CD4-positive, alpha-beta memory T cell (primary cell): ENCODE measurements around the gene CMIP. TPM values are rescaled to one million over a fixed set of nuclear protein-coding genes. Genes with fewer than 3 reads are reported as not detected.
A peak's percentile ranks its signal among the peaks of the same experiment; 100 is the strongest.
"Not testable (repeated sequence)": the region's sequence is repeated elsewhere in the genome, so short reads cannot be mapped to it uniquely, and the experiment has no call there.

Experiments
- CTCF ChIA-PET: fragments of 350-600 bp; sonication (Branson Sonifier 250); formaldehyde crosslinking; loops from one replicate; lab custom pipeline; 2021; ENCODE audit warnings: inconsistent platforms; ENCODE audit not compliant: partially characterized antibody; lab: Charles Lee
- POLR2A ChIA-PET: fragments of 350-600 bp; sonication (Branson Sonifier 250); formaldehyde crosslinking; loops from one replicate; lab custom pipeline; 2021; ENCODE audit not compliant: partially characterized antibody; lab: Charles Lee
- DNase-seq, 5 donors: peaks; one replicate each; pipeline versions ENCODE4 v3.0.0 to v3.0.0-alpha.2; 2020 to 2022; ENCODE audit warnings: mixed read lengths in 1 of 5
- H3K27ac ChIP-seq: one replicate; pipeline ENCODE4 v1.7.0; 2013; ENCODE audit warnings: low read depth, low read length
- H3K27me3 ChIP-seq: 2 replicates; pipeline ENCODE4 v1.7.0; 2013; ENCODE audit warnings: mild to moderate bottlenecking, low read length, moderate library complexity; ENCODE audit not compliant: insufficient read depth
- H3K36me3 ChIP-seq: 2 replicates; pipeline ENCODE4 v1.7.0; 2013; ENCODE audit warnings: mild to moderate bottlenecking, low read length, moderate library complexity; ENCODE audit not compliant: insufficient read depth
- H3K4me1 ChIP-seq: 2 replicates; pipeline ENCODE4 v1.7.0; 2013; ENCODE audit warnings: mild to moderate bottlenecking, low read length, moderate library complexity; ENCODE audit not compliant: insufficient read depth
- H3K4me3 ChIP-seq, 2 donors: one replicate each; pipeline ENCODE4 v1.7.0; 2013; ENCODE audit warnings: low read length in 2 of 2, mild to moderate bottlenecking in 1 of 2
- H3K9me3 ChIP-seq, 2 donors: one replicate each; pipeline ENCODE4 v1.7.0; 2013; ENCODE audit warnings: low read length in 2 of 2, control low read depth in 1 of 2; ENCODE audit not compliant: control insufficient read depth in 1 of 2
- H3K27ac Mint-ChIP-seq, 7 donors: one replicate each; pipeline ENCODE4 v1.8.0; 2020 to 2021; ENCODE audit warnings: mixed read lengths in 7 of 7, mild to moderate bottlenecking in 6 of 7, inconsistent platforms in 3 of 7, moderate library complexity in 3 of 7
- H3K27me3 Mint-ChIP-seq, 2 donors: one replicate each; pipeline ENCODE4 v1.8.0; 2020 to 2021; ENCODE audit warnings: mixed read lengths in 2 of 2
- H3K36me3 Mint-ChIP-seq, 2 donors: one replicate each; pipeline ENCODE4 v1.8.0; 2020 to 2021; ENCODE audit warnings: mixed read lengths in 2 of 2, inconsistent platforms in 1 of 2, mild to moderate bottlenecking in 1 of 2
- H3K4me1 Mint-ChIP-seq, 4 donors: one replicate each; pipeline ENCODE4 v1.8.0; 2020 to 2021; ENCODE audit warnings: mixed read lengths in 4 of 4, mild to moderate bottlenecking in 1 of 4
- H3K4me3 Mint-ChIP-seq, 8 donors: one replicate each; pipeline ENCODE4 v1.8.0; 2020 to 2021; ENCODE audit warnings: mixed read lengths in 8 of 8, mild to moderate bottlenecking in 7 of 8, moderate library complexity in 6 of 8, inconsistent platforms in 3 of 8
- H3K9me3 Mint-ChIP-seq, 8 donors: one replicate each; pipeline ENCODE4 v1.8.0; 2020 to 2021; ENCODE audit warnings: mixed read lengths in 8 of 8, mild to moderate bottlenecking in 5 of 8, inconsistent platforms in 3 of 8, moderate library complexity in 1 of 8
- intact Hi-C: fragments of 100-400 bp; cut with micrococcal nuclease; formaldehyde crosslinking; loops from one replicate; pipeline ENCODE4 v1.15.1; 2023
- polyA plus RNA-seq, 2 donors: library from polyadenylated mRNA; unstranded; fragments of 300-500 nt; fragmentation: Illumina TruSeq; gene quantifications; one replicate each; pipeline ENCODE4 v1.2.3, GENCODE V29; 2021
- total RNA-seq, 2 experiments: library from RNA; stranded (reverse); gene quantifications; one replicate each; pipeline ENCODE4 v1.2.3, GENCODE V29; 2021

The CMIP gene
- total and polyA plus RNA-seq, 4 experiments from 2014 or later: 0.84 to 36.4 (median 33.2) TPM; not detected in 1

DNA sequence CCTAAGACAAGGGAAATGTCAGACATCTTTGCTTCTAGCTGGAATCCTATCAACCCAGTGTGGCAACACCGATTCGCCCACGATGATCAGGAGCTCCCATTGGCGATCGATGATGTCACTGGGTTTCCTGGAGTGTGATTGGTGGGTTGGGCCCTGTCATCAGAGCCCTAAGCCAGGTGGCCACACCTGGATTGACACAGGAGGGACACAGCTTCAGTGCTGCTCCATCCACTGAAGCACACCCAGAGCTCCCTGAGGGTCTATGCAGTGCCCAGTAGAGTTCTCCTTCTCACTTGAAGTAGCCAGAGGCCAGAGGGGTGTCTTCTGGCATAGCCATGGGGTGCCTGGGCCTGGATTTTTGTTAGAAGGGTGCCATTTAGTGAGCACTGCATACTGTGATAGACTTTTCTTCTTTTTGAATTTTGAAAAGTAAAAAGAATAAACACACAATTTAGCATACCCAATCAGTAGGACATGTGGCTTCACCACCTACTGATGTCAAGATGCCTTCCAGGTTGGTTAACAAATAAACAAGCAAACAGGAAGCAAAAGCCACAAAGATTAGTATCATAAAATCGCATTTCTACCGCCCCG, 77.6 kb downstream of the CMIP start:
- intact Hi-C loops: loop anchor here (5.0 kb wide), 3 partner anchors 50 to 200 kb away; no protein-coding TSS in a partner anchor
- Histone ChIP-seq H3K36me3 (no peaks in the 10 kb centered on the region), H3K27me3 (no peaks in the 10 kb centered on the region), H3K27ac (peak overlapping the region; percentile 63), H3K4me1 (peaks cover 61% of the 10 kb centered on the region), H3K9me3 (no peaks in the 10 kb centered on the region), H3K4me3 (no peak overlapping the region)
- peak; percentile 60 to 79 (median 68) for DNase-seq
- ChIA-PET POLR2A (interaction anchor here (1.3 to 2.2 kb wide), 6 partner anchors 43 to 197 kb away, joined by 3 to 6 read pairs (median 5); partner anchors contain the start of gene CMIP), CTCF (interaction anchor here (1.0 kb wide), 1 partner anchor 94 kb away, joined by 6 read pairs; no protein-coding TSS in a partner anchor)
- Mint-ChIP-seq H3K36me3 (peaks cover 0 to 5% of the 10 kb centered on the region in 2 donors), H3K4me1 (peaks cover 33 to 73% (median 57%) of the 10 kb centered on the region in 4 donors), H3K27ac (peak overlapping the region; percentile 93 to 98 (median 97)), H3K4me3 (peak overlapping the region in 7 of 8 donors; percentile 24 to 57 (median 43)), H3K9me3 (no peaks in the 10 kb centered on the region), H3K27me3 (no peaks in the 10 kb centered on the region)

DNA sequence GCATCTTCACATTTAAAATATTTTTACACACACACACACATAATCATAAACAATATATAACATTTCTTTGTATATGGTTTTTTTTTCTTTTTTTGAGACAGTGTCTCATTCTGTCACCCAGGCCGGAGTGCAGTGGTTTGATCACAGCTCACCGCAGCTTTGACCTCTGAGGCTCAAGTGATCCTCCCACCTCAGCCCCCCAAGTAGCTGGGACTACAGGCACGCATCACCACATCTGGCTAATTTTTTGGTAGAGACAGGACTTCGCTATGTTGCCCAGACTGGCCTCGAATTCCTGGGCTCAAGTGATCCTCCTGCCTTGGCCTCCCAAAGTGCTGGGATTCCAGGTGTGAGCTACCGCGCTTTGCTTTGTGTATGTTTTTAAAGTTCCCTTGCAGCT, 78.2 kb downstream of the CMIP start:
- POLR2A ChIA-PET: interaction anchor here (1.1 to 2.2 kb wide), 2 partner anchors 53 to 119 kb away, joined by 3 to 5 read pairs; no protein-coding TSS in a partner anchor
- intact Hi-C loops: loop anchor here (5.0 kb wide), 3 partner anchors 51 to 199 kb away; no protein-coding TSS in a partner anchor
- Mint-ChIP-seq H3K27ac (peak overlapping the region; percentile 93 to 98 (median 97)), H3K4me1 (peaks cover 38 to 79% (median 61%) of the 10 kb centered on the region in 4 donors), H3K4me3 (peak overlapping the region in 4 of 8 donors; percentile 2 to 53 (median 38))
- H3K4me1 ChIP-seq: peaks cover 68% of the 10 kb centered on the region
- CTCF ChIA-PET, H3K9me3 ChIP-seq, H3K36me3 ChIP-seq, DNase-seq, H3K36me3 Mint-ChIP-seq, H3K27me3 Mint-ChIP-seq, H3K4me3 ChIP-seq, H3K27me3 ChIP-seq, H3K9me3 Mint-ChIP-seq: not testable (repeated sequence)
- H3K27ac ChIP-seq: peak overlapping the region; percentile 63

DNA sequence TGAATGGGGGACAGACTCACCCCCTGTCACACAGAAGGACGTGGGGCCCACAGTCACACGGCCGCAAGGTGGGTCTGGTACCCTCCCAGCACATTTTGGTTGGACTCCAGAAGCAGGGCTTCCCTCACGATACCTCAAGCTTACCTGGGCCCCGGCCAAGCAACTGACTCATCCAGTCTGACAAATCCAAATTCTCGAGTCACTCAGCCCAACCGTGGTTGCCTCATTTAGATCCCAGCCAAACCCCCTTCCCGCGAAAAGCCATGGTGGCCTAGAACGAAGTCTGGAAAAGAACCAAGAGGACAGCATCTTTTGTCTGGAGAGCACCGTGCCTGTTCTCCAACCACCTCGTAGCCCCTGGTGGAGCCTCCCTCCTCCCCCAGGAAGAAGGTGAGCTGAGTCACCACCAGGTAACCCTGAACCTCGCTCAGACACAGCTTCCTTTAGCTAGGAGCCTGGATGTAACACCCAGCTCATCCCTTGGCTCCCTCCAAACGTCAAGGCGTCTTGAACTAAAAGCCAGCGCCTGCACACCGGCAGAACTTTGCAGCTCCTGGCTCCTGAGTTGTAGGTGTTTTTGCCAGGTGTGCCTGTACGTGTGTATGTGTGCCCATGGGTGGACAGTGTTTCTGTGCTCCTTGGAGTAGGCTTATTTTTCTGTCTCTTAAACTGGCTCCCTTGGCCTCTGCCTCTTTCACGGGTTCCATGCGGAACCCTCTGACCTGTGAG, 78.9 kb downstream of the CMIP start:
- Histone ChIP-seq H3K27ac (peak overlapping the region; percentile 63), H3K27me3 (no peaks in the 10 kb centered on the region), H3K4me3 (no peak overlapping the region), H3K9me3 (no peaks in the 10 kb centered on the region), H3K36me3 (no peaks in the 10 kb centered on the region), H3K4me1 (peaks cover 75% of the 10 kb centered on the region)
- Mint-ChIP-seq H3K27me3 (no peaks in the 10 kb centered on the region), H3K4me3 (peak overlapping the region in 4 of 8 donors; percentile 6 to 82 (median 36)), H3K36me3 (peaks cover 0 to 3% of the 10 kb centered on the region in 2 donors), H3K9me3 (no peaks in the 10 kb centered on the region), H3K4me1 (peaks cover 38 to 84% (median 61%) of the 10 kb centered on the region in 4 donors), H3K27ac (peak overlapping the region; percentile 93 to 98 (median 97))
- intact Hi-C loops: loop anchor here (5.0 kb wide), 3 partner anchors 51 to 199 kb away; no protein-coding TSS in a partner anchor
- DNase-seq: peak in 1 of 5 donors; percentile 69
- CTCF ChIA-PET: no interaction called here
- POLR2A ChIA-PET: interaction anchor here (1.1 to 2.2 kb wide), 2 partner anchors 53 to 119 kb away, joined by 3 to 5 read pairs; no protein-coding TSS in a partner anchor

DNA sequence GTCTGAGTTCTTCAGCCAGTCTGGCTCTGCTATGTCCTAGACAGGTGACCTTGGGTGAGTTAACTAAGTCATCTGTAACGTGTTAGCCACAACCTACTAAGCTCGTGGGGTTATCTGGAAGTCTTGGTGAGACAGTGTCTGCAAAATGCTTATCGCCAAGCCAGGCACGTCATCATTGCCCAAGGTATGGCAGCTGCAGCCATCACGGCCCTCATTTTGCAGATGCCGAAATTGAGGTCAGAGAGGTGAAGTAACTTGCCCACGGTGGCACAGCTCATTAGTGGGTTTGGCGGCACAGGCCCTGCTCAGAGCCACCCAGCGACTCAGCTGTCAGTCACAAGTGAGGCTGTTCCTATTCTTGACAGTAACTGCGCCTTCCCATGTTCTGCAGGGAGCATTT, 79.8 kb downstream of the CMIP start:
- CTCF ChIA-PET: no interaction called here
- Histone ChIP-seq H3K36me3 (no peaks in the 10 kb centered on the region), H3K4me1 (peaks cover 75% of the 10 kb centered on the region), H3K27ac (peak overlapping the region; percentile 63), H3K4me3 (no peak overlapping the region), H3K9me3 (no peaks in the 10 kb centered on the region), H3K27me3 (no peaks in the 10 kb centered on the region)
- H3K27ac Mint-ChIP-seq: peak overlapping the region; percentile 93 to 98 (median 97)
- POLR2A ChIA-PET: interaction anchor here (1.1 kb wide), 1 partner anchor 10 kb away, joined by 4 read pairs; no protein-coding TSS in a partner anchor
- peak overlapping the region in 5 of 8 donors; percentile 4 to 82 (median 34) for H3K4me3 Mint-ChIP-seq
- H3K4me1 Mint-ChIP-seq: peaks cover 38 to 89% (median 60%) of the 10 kb centered on the region in 4 donors
- peaks cover 3 to 5% of the 10 kb centered on the region in 2 donors for H3K36me3 Mint-ChIP-seq
- H3K27me3 Mint-ChIP-seq: no peaks in the 10 kb centered on the region
- intact Hi-C loops: loop anchor here (5.0 kb wide), 3 partner anchors 52 to 198 kb away; no protein-coding TSS in a partner anchor
- no peaks in the 10 kb centered on the region for H3K9me3 Mint-ChIP-seq
- DNase-seq: peak; percentile 63 to 89 (median 65)

DNA sequence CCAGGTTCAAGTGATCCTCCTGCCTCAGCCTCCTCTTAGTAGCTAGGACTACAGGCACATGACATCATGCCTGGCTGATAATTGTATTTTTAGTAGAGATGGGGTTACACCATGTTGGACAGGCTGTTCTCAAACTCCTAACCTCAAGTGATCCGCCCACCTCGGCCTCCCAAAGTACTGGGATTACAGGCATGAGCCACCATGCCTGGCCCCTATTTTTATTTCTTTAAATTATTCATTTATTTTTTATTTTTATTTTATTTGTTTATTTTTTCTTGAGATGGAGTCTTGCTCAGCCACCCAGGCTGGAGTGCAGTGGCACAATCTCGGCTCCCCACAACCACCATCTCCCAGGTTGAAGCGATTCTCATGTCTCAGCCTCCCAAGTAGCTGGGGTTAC, 80.3 kb downstream of the CMIP start:
- H3K9me3 ChIP-seq, DNase-seq, H3K9me3 Mint-ChIP-seq, H3K27me3 ChIP-seq, H3K27ac ChIP-seq, H3K36me3 Mint-ChIP-seq, H3K36me3 ChIP-seq, H3K27me3 Mint-ChIP-seq, H3K4me3 ChIP-seq: not testable (repeated sequence)
- intact Hi-C loops: loop anchor here (5.0 kb wide), 3 partner anchors 53 to 197 kb away; no protein-coding TSS in a partner anchor
- ChIA-PET POLR2A (interaction anchor here (1.1 kb wide), 1 partner anchor 10 kb away, joined by 4 read pairs; no protein-coding TSS in a partner anchor), CTCF (interaction anchor here (1.0 kb wide), 1 partner anchor 122 kb away, joined by 5 read pairs; no protein-coding TSS in a partner anchor)
- Mint-ChIP-seq H3K4me1 (peaks cover 37 to 85% (median 56%) of the 10 kb centered on the region in 4 donors), H3K27ac (peak overlapping the region; percentile 93 to 98 (median 97)), H3K4me3 (peak overlapping the region in 2 of 8 donors; percentile 34 to 82)
- peaks cover 74% of the 10 kb centered on the region for H3K4me1 ChIP-seq

DNA sequence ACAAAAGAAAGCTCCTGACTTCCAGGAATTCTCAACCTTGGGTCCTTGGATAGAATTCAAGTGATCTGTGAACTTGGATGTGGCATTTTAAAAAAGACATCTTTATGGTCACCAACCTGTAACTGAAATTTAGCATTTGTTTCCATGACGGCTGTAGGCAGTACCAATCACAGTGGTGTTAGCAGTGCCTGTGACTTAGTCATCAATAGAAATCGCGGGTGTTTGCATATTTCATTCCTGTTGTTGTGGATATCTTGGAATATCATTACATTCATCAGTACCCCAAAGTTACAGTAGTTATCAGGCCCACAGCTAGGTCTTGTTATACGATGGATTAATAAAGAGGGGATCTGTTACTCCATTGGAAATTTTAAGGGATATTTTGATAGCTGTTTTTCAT, 81.6 kb downstream of the CMIP start:
- Histone ChIP-seq H3K36me3 (no peaks in the 10 kb centered on the region), H3K27ac (no peak overlapping the region), H3K4me1 (peaks cover 61% of the 10 kb centered on the region), H3K9me3 (no peaks in the 10 kb centered on the region), H3K27me3 (no peaks in the 10 kb centered on the region), H3K4me3 (no peak overlapping the region)
- ChIA-PET CTCF (interaction anchor here (1.6 to 2.4 kb wide), 2 partner anchors 122 to 199 kb away, joined by 5 to 6 read pairs; no protein-coding TSS in a partner anchor), POLR2A (interaction anchor here (1.4 kb wide), 1 partner anchor 56 kb away, joined by 6 read pairs; no protein-coding TSS in a partner anchor)
- H3K27ac Mint-ChIP-seq: peak overlapping the region in 5 of 7 donors; percentile 15 to 88 (median 54)
- intact Hi-C loops: no loop called here
- H3K27me3 Mint-ChIP-seq: no peaks in the 10 kb centered on the region
- no peak for DNase-seq
- H3K36me3 Mint-ChIP-seq: peaks cover 2 to 9% of the 10 kb centered on the region in 2 donors
- H3K4me3 Mint-ChIP-seq: no peak overlapping the region
- H3K9me3 Mint-ChIP-seq: no peaks in the 10 kb centered on the region
- H3K4me1 Mint-ChIP-seq: peaks cover 30 to 72% (median 46%) of the 10 kb centered on the region in 4 donors
